A549 (cell line): ENCODE measurements around the gene CXCL5.

Experiments used
- JUNB ChIP-seq: fragments of >200 bp; sonication (Bioruptor Twin); formaldehyde crosslinking; IDR thresholded peaks from 2 replicates; pipeline ENCODE4 v1.6.1; 2016
- TF ChIP-seq, protein P1 (sequence below): fragments of >200 bp; sonication (Bioruptor Twin); formaldehyde crosslinking; IDR thresholded peaks from 3 replicates; pipeline ENCODE4 v1.5.1; 2016
- TF ChIP-seq, protein P2 (sequence below): IDR thresholded peaks from 2 replicates; pipeline ENCODE4 v1.6.1; 2012

DNA sequence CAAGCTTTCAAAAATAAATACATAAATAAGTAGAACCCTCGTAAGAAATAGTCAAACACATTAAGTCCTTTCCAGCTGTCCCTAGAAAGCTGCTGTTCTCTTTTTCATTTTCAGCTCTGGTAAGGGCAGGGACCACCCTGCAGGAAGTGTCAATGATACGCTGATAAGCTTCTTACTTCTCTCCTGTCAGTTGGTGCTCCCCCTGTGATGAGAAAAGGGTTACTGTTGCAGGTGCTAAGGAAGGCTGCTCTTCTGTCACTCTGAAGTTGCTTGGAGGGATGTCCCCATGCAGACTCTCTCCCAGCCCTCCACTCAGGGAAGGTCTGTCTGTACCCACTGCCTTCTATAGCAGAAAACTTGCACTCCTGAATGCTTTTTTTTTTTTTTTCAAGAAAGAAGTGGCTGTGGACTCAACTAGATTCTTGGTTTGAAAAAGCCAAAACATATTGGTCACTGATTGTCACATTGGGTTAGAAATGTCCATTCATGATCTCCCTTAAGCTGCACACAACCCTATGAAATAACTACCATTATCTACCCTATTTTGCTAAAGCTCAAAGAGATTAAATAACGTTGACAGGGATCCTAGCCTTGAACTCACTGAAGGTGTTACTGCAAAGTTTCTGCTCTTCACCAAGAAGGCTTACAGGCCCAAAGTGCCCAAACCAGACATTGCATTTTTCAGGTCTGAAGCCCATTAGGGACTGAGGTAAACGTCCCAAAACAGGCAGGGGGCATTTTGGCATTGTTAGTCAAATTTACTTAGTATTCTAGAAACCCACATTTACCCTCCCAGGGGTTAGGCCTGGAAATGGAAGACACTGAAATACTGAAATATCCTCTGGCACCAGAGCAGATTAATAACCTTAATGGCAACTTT lies 38.8 kb upstream of the CXCL5 start:
- TF ChIP-seq, protein P1, sequence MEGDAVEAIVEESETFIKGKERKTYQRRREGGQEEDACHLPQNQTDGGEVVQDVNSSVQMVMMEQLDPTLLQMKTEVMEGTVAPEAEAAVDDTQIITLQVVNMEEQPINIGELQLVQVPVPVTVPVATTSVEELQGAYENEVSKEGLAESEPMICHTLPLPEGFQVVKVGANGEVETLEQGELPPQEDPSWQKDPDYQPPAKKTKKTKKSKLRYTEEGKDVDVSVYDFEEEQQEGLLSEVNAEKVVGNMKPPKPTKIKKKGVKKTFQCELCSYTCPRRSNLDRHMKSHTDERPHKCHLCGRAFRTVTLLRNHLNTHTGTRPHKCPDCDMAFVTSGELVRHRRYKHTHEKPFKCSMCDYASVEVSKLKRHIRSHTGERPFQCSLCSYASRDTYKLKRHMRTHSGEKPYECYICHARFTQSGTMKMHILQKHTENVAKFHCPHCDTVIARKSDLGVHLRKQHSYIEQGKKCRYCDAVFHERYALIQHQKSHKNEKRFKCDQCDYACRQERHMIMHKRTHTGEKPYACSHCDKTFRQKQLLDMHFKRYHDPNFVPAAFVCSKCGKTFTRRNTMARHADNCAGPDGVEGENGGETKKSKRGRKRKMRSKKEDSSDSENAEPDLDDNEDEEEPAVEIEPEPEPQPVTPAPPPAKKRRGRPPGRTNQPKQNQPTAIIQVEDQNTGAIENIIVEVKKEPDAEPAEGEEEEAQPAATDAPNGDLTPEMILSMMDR, result no peak
- TF ChIP-seq, protein P2, sequence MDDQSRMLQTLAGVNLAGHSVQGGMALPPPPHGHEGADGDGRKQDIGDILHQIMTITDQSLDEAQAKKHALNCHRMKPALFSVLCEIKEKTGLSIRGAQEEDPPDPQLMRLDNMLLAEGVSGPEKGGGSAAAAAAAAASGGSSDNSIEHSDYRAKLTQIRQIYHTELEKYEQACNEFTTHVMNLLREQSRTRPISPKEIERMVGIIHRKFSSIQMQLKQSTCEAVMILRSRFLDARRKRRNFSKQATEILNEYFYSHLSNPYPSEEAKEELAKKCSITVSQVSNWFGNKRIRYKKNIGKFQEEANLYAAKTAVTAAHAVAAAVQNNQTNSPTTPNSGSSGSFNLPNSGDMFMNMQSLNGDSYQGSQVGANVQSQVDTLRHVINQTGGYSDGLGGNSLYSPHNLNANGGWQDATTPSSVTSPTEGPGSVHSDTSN, result no peak
- no peak for TF ChIP-seq JUNB
